Activated CD8-positive, alpha-beta memory T cell treated with anti-CD3 and anti-CD28 coated beads for 4 hours (primary cell): Measurements from ENCODE around the gene SEC24A.
"Not testable (repeated sequence)": the region's sequence is repeated elsewhere in the genome, so short reads cannot be mapped to it uniquely, and the experiment has no call there.

ENCODE experiments used
- DNase-seq, 2 donors: peaks; one replicate each; pipeline ENCODE4 v3.0.0-alpha.2; 2020; ENCODE audit warnings: low read depth in 2 of 2

The SEC24A gene

DNA sequence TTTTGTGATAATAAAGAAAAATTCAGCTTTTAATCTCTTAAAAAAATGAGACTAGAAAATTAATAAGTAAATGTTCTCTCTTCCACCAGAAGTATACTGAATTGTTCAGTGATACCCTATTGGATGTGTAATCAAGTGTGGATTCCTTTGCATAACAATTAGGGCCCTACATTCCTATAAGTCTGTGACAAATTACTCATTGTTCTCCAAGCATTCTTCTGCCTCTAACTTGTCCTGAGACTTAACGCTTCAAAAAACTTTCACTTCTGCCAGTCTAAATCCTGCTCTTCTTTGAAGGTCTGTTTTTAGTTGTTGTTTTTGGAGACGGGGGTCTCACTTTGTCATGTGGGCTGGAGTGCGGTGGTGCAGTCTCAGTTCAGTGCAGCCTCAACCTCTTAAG, 100.8 kb downstream of the SEC24A start:
- no peak for DNase-seq

GRCh38 chr5:134758176-134758503, 109.6 kb downstream of the SEC24A start:
- no peak for DNase-seq

GRCh38 chr5:134758504-134759341, 110.1 kb downstream of the SEC24A start, which contains the start of gene DDX46:
Gene DDX46, plus strand, starts transcription at chr5:134758779. Its CDS starts 160 bp downstream, at chr5:134758939.
- peak; percentile 82 to 88 for DNase-seq

DNA sequence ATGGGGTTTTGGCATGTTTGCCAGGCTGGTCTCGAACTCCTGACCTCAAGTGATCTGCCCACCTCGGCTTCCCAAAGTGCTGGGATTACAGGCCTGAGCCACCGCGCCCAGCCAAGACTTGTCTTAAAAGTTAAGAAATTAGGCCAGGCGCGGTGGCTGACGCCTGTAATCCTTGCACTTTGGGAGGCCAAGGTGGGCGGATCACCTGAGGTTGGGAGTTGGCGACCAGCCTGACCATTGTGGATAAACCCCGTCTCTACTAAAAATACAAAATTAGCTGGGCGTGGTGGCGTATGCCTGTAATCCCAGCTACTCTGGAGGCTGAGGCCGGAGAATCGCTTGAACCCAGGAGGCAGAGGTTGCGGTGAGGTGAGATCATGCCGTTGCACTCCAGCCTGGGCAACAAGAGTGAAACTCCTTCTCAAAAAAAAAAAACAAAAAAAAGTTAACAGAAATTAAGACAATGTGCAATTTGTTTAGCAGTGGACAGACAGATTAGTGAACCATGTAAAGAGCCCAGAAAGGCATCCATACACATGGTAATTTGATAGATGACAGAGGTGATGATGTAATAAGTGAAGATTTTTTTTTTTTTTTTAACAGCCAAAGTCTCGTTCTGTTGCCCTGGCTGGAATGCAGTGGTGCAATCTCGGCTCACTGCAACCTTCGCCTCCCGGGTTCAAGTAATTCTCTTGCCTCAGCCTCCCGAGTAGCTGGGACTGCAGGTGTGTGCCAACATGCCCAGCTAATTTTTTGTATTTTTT, 119.1 kb downstream of the SEC24A start:
- DNase-seq = not testable (repeated sequence)

DNA sequence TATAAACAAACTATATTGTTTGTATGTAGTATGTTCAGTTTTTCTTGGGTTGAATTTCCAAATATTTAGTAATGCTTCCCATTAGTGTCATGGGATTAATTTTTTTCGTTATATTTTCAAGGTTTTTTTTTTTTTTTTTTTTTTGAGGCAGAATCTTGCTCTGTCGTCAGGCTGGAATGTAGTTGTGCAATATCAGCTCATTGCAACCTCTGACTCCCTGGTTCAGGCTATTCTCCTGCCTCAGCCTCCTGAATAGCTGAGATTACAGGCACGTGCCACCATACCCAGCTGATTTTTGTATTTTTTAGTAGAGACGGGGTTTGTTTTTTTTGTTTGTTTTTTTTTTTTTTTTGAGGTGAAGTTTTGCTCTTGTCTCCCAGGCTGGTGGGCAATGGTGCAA, 120.6 kb downstream of the SEC24A start:
- DNase-seq = no peak

GRCh38 chr5:134772461-134773125, 124.0 kb downstream of the SEC24A start:
- no peak for DNase-seq

- no peak for DNase-seq
These were observed 128.8 kb downstream of the SEC24A start for GRCh38 chr5:134777366-134777765.
